Activated CD8-positive, alpha-beta memory T cell treated with anti-CD3 and anti-CD28 coated beads, Interleukin-2, amount 10 ng/mL, durations not matched to agents 7 days and 5 days (primary cell): ENCODE data around the gene LAMA3. TPM values are rescaled to one million over a fixed set of nuclear protein-coding genes. Genes with fewer than 3 reads are reported as not detected.

Experiments
- ATAC-seq: fragments of 150-1000 bp; cut with Tn5 transposase; one replicate; pipeline ENCODE4 v1.10.0; 2021; ENCODE audit warnings: moderate library complexity
- CTCF ChIA-PET: fragments of 350-600 bp; sonication (Branson Sonifier 250); formaldehyde crosslinking; loops from one replicate; lab custom pipeline; 2021; ENCODE audit warnings: antibody characterized with exemption; lab: Charles Lee
- DNase-seq: peaks from one replicate; pipeline ENCODE4 v3.0.0-alpha.2; 2020
- H3K27ac Mint-ChIP-seq: one replicate; pipeline ENCODE4 v1.8.0; 2021; ENCODE audit warnings: mild to moderate bottlenecking, mixed read lengths
- H3K27me3 Mint-ChIP-seq: one replicate; pipeline ENCODE4 v1.8.0; 2021; ENCODE audit warnings: mixed read lengths
- H3K36me3 Mint-ChIP-seq: one replicate; pipeline ENCODE4 v1.8.0; 2021; ENCODE audit warnings: mild to moderate bottlenecking, mixed read lengths
- H3K4me1 Mint-ChIP-seq: one replicate; pipeline ENCODE4 v1.8.0; 2021; ENCODE audit warnings: mixed read lengths
- H3K4me3 Mint-ChIP-seq: one replicate; pipeline ENCODE4 v1.8.0; 2021; ENCODE audit warnings: mild to moderate bottlenecking, moderate library complexity, mixed read lengths
- H3K9me3 Mint-ChIP-seq: one replicate; pipeline ENCODE4 v1.8.0; 2022; ENCODE audit warnings: low read depth, mixed read lengths
- total RNA-seq, 2 experiments: library from RNA; stranded (reverse); gene quantifications; one replicate each; pipeline ENCODE4 v1.2.3, GENCODE V29; 2021

Gene LAMA3
- total RNA-seq, 2 experiments from 2014 or later = 0.23 TPM; not detected in 1

GRCh38 chr18:23870676-23871380 is 181.6 kb downstream of the LAMA3 start:
- Mint-ChIP-seq H3K27me3 (peaks cover 3% of the 10 kb centered on the region), H3K4me1 (peaks cover 43% of the 10 kb centered on the region), H3K4me3 (no peak overlapping the region), H3K27ac (peak overlapping the region; percentile 64), H3K9me3 (peaks cover 2% of the 10 kb centered on the region), H3K36me3 (no peaks in the 10 kb centered on the region)
- DNase-seq (no peak), ATAC-seq (no peak)
- CTCF ChIA-PET = interaction anchor here (1.1 to 1.6 kb wide), 5 partner anchors 9 to 48 kb away, joined by 3 to 9 read pairs (median 5); no protein-coding TSS in a partner anchor

DNA sequence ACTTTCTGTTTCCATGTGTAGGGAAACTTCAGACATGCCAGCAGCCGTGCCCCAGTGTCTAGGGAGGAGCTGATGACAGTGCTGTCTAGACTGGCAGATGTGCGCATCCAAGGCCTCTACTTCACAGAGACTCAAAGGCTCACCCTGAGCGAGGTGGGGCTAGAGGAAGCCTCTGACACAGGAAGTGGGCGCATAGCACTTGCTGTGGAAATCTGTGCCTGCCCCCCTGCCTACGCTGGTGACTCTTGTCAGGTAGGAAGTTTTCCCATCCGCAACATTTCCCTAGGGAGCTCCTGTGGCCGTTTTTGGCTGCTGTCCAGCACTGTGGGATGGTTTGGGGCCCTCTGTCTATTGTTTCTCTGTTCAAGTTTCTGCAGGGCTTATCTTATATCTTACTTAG is 182.2 kb downstream of the LAMA3 start:
- H3K9me3 Mint-ChIP-seq = peaks cover 2% of the 10 kb centered on the region
- DNase-seq (peak; percentile 84), ATAC-seq (peak; percentile 99)
- peaks cover 37% of the 10 kb centered on the region for H3K4me1 Mint-ChIP-seq
- H3K27me3 Mint-ChIP-seq = peaks cover 3% of the 10 kb centered on the region
- H3K27ac Mint-ChIP-seq = peak overlapping the region; percentile 64
- H3K36me3 Mint-ChIP-seq = no peaks in the 10 kb centered on the region
- H3K4me3 Mint-ChIP-seq = no peak overlapping the region
- CTCF ChIA-PET = interaction anchor here (0.9 to 1.6 kb wide), 6 partner anchors 8 to 47 kb away, joined by 3 to 9 read pairs (median 4); no protein-coding TSS in a partner anchor

DNA sequence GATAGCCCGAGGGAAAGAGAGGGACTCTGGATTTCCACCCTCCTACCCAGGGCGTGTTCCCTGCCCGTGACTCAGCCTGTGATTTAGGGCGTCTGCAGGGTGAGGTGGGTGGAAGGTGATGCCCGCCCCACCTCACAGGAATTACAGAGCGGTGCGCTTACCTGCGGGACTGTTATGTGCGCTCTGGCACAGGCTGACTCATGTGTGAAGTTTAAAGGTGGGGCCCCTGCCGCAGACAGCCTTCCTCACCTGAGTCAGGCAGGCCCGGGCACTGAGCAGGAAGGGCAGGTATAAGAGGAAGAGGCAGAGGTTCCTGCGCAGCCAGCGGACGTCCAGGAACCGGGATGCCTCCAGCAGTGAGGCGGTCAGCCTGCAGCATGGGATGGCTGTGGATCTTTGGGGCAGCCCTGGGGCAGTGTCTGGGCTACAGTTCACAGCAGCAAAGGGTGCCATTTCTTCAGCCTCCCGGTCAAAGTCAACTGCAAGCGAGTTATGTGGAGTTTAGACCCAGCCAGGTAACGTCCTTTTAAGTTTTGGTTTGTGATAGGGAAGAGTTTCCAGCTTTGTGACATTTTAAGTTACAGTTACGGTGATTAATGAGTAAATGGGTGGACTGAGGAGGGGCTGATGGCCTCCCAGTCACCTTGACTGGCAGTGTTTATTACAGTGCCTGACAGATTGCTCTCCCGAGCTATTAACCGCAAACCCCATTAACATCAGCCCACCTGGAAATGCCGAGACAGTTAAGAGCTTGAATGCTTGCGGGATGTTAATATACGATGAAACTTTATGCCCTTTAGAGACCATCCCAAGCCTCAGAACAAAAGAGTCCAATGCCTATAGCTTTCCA is 183.7 kb downstream of the LAMA3 start:
- CTCF ChIA-PET = no interaction called here
- Mint-ChIP-seq H3K4me1 (peaks cover 26% of the 10 kb centered on the region), H3K4me3 (no peak overlapping the region), H3K27me3 (peaks cover 4% of the 10 kb centered on the region), H3K9me3 (no peaks in the 10 kb centered on the region), H3K27ac (no peak overlapping the region), H3K36me3 (no peaks in the 10 kb centered on the region)
- DNase-seq = no peak
- no peak for ATAC-seq

- no peak for DNase-seq
- no peak overlapping the region for H3K27ac Mint-ChIP-seq
- no peak overlapping the region for H3K4me3 Mint-ChIP-seq
- no peaks in the 10 kb centered on the region for H3K36me3 Mint-ChIP-seq
- peaks cover 22% of the 10 kb centered on the region for H3K4me1 Mint-ChIP-seq
- no peak for ATAC-seq
- CTCF ChIA-PET = interaction anchor here (1.2 to 1.4 kb wide), 2 partner anchors 9 to 42 kb away, joined by 3 to 4 read pairs; no protein-coding TSS in a partner anchor
- H3K9me3 Mint-ChIP-seq = no peaks in the 10 kb centered on the region
- peaks cover 6% of the 10 kb centered on the region for H3K27me3 Mint-ChIP-seq
These were observed 187.0 kb downstream of the LAMA3 start for GRCh38 chr18:23875966-23876895.

DNA sequence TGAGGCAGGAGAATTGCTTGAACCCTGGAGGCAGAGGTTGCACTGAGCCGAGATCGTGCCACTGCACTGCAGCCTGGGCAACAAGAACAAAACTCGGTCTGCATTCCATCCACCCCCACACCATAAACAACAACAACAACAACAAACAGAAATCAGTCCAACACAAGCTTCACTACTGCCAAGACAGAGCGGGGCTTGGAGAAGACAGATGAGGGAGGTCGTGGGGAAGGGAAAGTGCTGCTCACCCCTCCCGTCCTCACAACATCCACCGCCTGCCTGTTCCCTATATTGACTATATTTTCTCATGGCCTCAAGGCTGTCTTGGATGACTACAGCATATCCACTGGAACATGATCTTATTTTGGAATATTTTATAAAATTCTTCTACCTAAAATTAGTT is 187.7 kb downstream of the LAMA3 start:
- CTCF ChIA-PET = interaction anchor here (1.2 to 1.4 kb wide), 2 partner anchors 9 to 42 kb away, joined by 3 to 4 read pairs; no protein-coding TSS in a partner anchor
- no peaks in the 10 kb centered on the region for H3K9me3 Mint-ChIP-seq
- ATAC-seq (no peak), DNase-seq (no peak)
- H3K36me3 Mint-ChIP-seq = no peaks in the 10 kb centered on the region
- no peak overlapping the region for H3K4me3 Mint-ChIP-seq
- H3K27me3 Mint-ChIP-seq = peaks cover 6% of the 10 kb centered on the region
- H3K4me1 Mint-ChIP-seq = peaks cover 16% of the 10 kb centered on the region
- no peak overlapping the region for H3K27ac Mint-ChIP-seq

DNA sequence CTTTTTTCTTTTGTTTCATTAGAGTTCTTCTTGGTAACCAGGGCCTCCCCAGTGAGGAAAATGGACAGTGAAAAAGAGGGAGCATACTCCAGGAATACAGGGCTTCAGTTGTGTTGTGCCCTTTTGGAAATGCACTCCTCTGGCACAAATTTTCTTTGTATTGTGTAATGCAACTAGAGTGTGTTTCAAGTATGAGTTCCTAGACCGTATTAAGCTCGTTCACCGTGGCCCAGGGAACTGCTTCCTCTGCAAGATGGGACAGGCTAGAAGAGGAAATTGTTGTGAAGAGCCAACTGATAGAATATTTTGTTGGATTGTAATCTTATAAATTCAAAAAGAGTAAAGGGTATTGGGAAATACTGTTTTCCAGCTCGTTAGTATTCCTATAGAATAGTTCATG is 188.1 kb downstream of the LAMA3 start:
- no peak for DNase-seq
- Mint-ChIP-seq H3K36me3 (no peaks in the 10 kb centered on the region), H3K27me3 (peaks cover 6% of the 10 kb centered on the region), H3K27ac (no peak overlapping the region), H3K9me3 (no peaks in the 10 kb centered on the region), H3K4me1 (peaks cover 12% of the 10 kb centered on the region), H3K4me3 (no peak overlapping the region)
- no peak for ATAC-seq
- CTCF ChIA-PET = interaction anchor here (1.2 to 1.4 kb wide), 2 partner anchors 8 to 41 kb away, joined by 3 to 4 read pairs; no protein-coding TSS in a partner anchor

GRCh38 chr18:23878336-23878900 is 189.2 kb downstream of the LAMA3 start:
- CTCF ChIA-PET = no interaction called here
- Mint-ChIP-seq H3K4me3 (no peak overlapping the region), H3K9me3 (no peaks in the 10 kb centered on the region), H3K36me3 (no peaks in the 10 kb centered on the region), H3K27me3 (peaks cover 6% of the 10 kb centered on the region), H3K27ac (no peak overlapping the region), H3K4me1 (peaks cover 2% of the 10 kb centered on the region)
- ATAC-seq (no peak), DNase-seq (no peak)

- Mint-ChIP-seq H3K36me3 (no peaks in the 10 kb centered on the region), H3K27me3 (peaks cover 4% of the 10 kb centered on the region), H3K9me3 (no peaks in the 10 kb centered on the region), H3K4me3 (no peak overlapping the region), H3K4me1 (no peaks in the 10 kb centered on the region), H3K27ac (no peak overlapping the region)
- CTCF ChIA-PET = no interaction called here
- no peak for ATAC-seq
- DNase-seq = no peak
These were observed 189.9 kb downstream of the LAMA3 start for GRCh38 chr18:23879126-23879525.

DNA sequence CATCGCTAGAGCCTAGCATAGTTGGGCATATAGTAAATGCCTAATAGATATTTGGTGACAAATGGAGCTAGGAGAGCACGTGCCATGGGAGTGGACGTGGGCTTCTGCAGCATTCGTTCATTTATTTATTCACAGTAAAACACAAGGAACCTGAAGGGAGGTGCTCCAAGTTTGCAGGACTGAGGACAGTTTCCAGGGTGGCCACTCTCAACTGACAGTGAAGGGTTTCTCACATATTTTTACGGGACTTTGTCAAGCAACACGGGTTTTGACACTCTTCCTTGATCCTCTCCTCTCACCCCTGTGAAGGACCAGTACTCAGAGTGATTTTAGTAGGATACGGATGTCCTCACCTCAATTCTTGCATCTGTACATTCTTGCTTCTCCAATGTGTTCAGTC is 190.3 kb downstream of the LAMA3 start:
- DNase-seq (no peak), ATAC-seq (no peak)
- Mint-ChIP-seq H3K4me1 (no peaks in the 10 kb centered on the region), H3K36me3 (no peaks in the 10 kb centered on the region), H3K27me3 (peaks cover 3% of the 10 kb centered on the region), H3K27ac (no peak overlapping the region), H3K9me3 (no peaks in the 10 kb centered on the region), H3K4me3 (no peak overlapping the region)
- CTCF ChIA-PET = interaction anchor here (1.1 to 2.1 kb wide), 2 partner anchors 8 to 39 kb away, joined by 3 to 7 read pairs; no protein-coding TSS in a partner anchor

DNA sequence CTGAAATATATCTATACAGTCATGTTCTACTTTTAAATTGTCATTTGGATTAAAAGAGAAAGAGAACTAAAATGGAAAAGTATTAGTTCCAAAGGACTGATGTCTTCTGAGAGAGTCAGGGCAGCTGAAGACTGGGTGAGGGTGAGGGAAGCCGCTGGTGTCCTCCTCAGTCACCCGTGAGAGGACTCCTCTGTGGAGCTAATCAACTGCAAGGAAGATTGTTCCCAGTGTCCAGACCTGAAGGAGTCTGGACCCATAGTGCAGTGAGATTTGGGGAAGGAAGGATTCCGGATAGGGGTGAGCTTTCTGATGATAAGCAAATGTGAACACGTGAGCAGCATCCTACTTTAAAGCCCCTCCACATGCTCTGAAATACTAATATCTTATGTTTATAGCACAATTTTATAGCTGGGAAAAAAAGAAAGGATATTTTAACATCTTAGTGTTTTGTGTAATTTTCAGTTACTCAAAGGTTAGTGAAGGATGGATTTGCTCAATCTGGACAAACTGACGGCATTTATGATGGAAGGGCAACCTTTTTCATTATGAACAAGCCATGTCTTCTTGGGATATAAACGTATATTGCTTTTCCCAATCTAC is 190.8 kb downstream of the LAMA3 start:
- DNase-seq (no peak), ATAC-seq (no peak)
- CTCF ChIA-PET = interaction anchor here (1.1 to 2.1 kb wide), 2 partner anchors 8 to 38 kb away, joined by 3 to 7 read pairs; no protein-coding TSS in a partner anchor
- H3K4me1 Mint-ChIP-seq = peaks cover 3% of the 10 kb centered on the region
- H3K4me3 Mint-ChIP-seq = no peak overlapping the region
- H3K9me3 Mint-ChIP-seq = no peaks in the 10 kb centered on the region
- no peak overlapping the region for H3K27ac Mint-ChIP-seq
- no peaks in the 10 kb centered on the region for H3K36me3 Mint-ChIP-seq
- peaks cover 3% of the 10 kb centered on the region for H3K27me3 Mint-ChIP-seq

- Mint-ChIP-seq H3K36me3 (no peaks in the 10 kb centered on the region), H3K4me1 (peaks cover 11% of the 10 kb centered on the region), H3K9me3 (no peaks in the 10 kb centered on the region), H3K27ac (no peak overlapping the region), H3K4me3 (no peak overlapping the region), H3K27me3 (peaks cover 3% of the 10 kb centered on the region)
- CTCF ChIA-PET = interaction anchor here (0.8 to 2.1 kb wide), 2 partner anchors 9 to 20 kb away, joined by 3 to 7 read pairs; no protein-coding TSS in a partner anchor
- ATAC-seq (no peak), DNase-seq (no peak)
These were observed 191.8 kb downstream of the LAMA3 start for GRCh38 chr18:23880931-23881617.
